Fibroblast of skin of scalp (primary cell): ENCODE measurements around the gene CORO7. TPM values are rescaled to one million over a fixed set of nuclear protein-coding genes. Genes with fewer than 3 reads are reported as not detected.

Experiments
- DNase-seq: peaks from one replicate; pipeline ENCODE4 v3.0.0-alpha.2; 2013
- polyA plus RNA-seq, 2 experiments: library from polyadenylated mRNA; unstranded; fragments of 120-200 nt; gene quantifications; one replicate each; pipeline ENCODE4 v1.2.1, GENCODE V29; 2013; ENCODE audit not compliant: insufficient read length in 2 of 2

The CORO7 gene
- 13.2 TPM for polyA plus RNA-seq (2013, experiment 1 of 2; ENCODE audit: insufficient read length)
- 13.8 TPM for polyA plus RNA-seq (2013, experiment 2 of 2; ENCODE audit: insufficient read length)

- peak; percentile 88 for DNase-seq
Measured at GRCh38 chr16:4416200-4417032, at the start of gene CORO7. Gene CORO7, minus strand, starts transcription at chr16:4416596. Its CDS starts 78 bp downstream, at chr16:4416518.

DNA sequence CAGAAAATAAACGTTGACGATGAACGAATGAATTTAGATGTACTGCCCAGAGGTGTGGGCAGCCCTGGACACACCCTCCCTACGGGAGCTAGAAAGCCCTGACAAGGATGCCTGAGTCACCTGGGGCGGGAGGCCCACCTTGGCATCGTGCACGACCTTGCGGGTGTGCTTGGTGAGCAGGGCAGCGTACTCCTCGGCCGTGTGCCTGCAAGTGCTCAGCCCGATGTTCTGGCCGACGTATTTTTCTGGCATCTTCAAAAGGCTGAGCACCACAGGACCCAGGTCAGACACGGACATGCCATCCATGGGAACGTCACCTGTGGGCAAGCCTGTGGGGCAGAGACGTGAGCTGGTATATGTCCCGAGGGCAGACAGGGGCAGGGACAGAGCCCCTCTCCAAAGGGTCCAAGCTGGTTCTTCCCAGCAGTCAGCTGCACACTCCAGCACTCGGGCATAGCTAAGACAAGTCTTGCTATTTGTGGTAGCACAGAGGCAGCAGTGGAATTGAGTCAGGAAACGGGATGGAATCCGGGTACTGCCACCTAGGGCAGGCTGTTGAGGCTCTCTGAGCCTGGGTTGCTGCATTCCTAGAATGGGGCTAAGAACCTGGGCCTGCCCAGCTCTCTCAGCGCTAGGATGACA, 47.2 kb upstream of the CORO7 start:
- DNase-seq = no peak

DNA sequence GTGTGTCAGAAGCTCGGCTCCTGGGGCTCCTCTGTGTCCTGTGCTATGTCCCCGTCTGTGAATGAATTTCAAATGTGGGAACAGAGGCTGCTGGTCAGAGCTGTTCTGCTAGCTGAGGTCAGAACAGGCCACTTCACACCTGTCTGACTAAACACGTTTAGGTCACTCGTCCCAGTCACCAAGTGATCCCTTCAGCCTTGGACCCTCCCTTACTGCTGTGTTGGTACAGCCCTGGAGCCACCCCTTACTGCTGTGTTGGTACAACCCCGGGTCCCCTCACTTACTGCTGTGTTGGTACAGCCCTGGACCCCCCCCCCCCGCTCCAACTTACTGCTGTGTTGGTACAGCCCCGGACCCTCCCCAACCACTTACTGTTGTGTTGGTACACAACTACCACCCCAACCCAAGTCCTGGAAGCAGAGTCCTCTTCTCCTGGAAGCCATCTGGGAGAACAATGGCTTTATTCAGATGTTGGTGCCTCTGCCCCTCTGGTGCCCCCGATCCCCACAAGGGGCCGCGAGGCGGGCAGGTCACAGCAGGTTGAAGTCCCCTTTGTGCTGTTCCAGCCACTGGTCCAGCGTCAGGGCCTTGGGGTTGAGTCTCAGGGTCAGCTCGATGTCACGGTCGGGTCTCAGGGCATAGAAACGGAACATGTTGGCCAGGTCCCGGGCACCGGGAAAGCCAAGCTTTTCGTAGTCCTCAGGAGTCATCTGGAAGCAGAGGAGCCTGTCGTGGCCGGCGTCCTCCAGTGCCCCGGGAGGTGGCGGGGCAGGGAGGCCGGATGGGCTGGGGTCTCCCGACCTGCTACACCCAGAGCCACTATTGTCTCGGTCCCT, 45.1 kb upstream of the CORO7 start:
- DNase-seq = no peak

GRCh38 chr16:4460936-4461249, 44.5 kb upstream of the CORO7 start:
- no peak for DNase-seq

DNA sequence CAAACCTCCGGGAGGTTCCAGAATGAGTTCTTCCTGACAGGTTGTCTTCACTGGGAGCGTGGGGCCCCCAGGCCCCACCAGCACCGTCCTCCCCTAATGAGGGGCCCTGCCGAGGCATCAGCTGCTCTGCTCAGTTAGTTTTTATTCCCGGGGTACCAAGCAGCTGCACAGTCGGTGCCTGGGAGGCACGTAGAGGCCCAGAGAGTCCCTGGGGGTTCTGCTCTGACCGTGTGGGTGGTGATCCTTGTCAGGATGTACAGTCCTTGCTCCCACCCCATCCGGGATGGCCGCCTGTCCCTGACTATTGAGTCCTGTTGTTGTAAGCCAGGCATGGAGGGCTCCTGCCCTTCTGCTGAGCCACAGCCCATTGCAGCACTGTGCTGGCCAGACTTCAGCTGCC, 39.6 kb upstream of the CORO7 start:
- no peak for DNase-seq

DNA sequence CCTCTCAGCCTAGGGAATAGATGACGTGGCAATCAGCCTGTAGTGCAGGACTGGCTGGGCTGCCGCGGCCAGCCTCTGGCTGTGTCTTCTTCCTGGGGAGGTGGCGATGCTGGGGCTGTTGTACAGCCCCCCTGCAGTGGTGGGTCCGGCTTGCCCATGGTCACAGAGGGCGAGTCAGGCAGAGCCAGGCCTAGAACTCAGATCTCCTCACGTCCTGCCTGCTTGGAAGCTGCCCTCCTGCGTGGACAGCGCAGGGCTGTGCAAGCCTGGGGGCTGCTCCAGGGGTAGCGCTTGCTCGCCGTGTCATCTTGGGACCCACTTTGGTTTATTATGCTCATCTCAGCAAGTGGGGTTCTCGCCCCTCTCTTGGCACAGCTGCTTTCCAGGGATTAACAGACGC, 38.7 kb upstream of the CORO7 start:
- DNase-seq = no peak

DNA sequence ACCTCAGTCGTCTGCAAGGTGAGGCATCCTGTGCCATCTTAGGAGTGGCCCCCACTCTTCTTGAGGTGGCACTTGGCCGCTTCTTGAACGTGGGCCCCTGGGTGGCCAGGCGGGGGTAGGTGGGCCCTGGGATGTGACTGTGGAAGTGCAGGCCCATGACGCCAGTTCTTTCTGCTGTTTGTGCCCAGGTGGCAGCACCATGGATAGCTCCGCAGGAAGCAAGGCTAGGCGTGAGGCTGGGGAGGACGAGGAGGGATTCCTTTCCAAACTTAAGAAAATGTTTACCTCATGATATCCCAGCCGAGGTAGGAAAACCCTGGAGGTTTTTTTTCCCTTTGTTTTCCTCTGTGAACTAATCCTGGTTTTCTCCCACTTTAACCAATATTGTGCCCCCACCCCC, 38.2 kb upstream of the CORO7 start:
- no peak for DNase-seq

GRCh38 chr16:4452674-4453073, 36.3 kb upstream of the CORO7 start:
- DNase-seq = no peak

DNA sequence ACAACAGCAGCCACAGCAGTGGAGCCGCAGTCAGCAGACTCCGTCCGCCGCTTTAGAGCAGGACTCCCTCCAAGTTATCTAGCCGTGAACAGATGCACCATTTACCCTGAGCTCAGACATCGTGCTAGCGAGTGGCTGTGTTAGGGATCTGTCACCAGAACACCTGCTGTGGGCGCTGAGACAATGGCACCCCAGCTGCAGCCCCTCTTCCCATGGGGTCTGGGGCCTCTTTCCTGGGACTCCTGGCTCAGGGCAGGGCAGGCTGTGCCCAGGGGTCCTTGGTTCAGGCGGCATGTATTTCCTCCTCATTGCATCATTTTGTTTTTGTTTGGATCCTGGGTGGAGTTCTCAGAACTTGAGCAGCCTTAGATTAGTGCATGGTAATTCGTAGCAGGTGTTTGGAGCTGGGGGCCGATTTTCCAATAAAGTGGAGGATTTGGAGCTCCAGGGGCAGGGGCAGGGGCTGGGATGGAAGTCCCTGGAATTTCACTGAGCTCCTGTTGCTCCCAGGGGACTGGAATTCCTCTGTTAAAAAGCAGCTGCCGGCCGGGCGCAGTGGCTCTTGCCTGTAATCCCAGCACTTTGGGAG, 34.6 kb upstream of the CORO7 start:
- peak; percentile 36 for DNase-seq

DNA sequence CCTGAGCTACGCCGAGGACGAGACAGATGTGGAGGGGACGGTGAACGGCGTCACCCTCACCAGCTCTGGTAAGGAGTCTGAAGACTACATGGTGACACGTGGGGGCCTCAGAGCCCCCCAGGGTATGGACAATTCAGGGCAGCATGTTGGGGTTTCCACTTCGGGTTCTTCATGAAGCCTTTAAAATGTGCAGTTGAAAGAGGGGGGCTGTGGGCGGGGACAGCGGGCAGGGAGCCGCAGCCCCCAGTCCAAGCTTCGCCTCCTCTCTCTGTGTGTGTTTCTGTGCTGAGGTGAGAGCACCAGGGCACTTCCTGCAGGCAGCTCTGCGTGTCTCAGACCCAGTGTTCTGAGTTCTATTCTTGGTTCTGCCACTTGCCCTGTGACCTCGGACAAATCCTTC, 34.0 kb upstream of the CORO7 start:
- no peak for DNase-seq

DNA sequence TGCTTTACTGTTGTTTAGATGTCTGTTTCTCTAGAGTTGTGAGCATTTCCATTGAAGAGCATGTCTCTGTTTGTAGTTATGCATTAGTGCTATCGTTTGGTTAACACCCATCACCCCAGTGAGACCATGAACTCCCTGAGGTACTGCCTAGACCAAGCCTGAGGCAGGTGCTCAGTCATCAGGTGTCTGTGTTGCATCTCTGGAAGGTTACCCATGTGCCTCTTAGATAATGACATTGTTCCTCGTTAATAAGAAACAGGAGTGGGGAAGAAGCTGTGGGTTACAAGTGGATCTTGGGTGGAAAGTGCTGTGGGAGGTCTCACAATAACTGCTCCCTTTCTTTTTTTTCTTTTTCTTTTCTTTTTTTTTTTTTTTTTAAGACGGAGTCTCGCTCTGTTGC, 27.6 kb upstream of the CORO7 start:
- no peak for DNase-seq

DNA sequence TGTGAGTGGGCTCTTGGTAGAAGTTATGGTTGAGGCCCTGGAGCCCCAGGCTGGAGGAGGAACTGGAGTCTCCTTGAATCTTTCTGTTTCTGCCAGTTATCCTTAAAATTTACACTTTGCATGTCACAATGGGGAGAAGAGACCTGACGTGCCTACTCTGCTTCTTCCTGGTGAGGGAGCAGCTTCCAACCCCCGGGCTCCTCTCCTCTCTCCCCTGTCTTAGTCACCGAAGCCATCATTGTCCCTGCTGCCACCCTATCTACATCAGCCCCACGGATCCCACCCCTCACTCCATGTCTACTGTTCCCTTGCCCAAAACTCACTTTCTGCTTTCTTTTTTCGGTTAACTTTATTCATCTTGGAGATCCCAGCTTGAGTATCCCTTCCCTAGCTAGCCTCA, 26.9 kb upstream of the CORO7 start:
- DNase-seq = no peak

DNA sequence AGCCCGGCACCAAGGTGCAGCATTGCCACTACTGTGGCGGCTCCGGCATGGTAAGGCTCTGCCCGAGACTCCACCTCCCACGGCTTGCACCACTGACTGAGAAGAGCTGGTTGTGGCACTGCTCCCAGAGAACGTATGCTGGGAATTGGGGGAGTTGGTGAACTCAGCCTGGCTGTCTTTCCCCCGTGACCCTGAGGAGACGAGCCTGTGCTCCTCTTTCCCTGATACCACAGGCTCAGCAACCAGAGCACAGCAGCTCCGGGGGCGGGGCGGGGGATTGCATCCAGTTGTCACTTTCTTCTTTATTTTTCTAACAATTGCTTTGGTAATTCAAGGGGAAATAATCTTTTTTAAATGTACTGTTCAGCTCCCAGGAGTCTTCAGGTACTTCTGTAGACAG, 26.0 kb upstream of the CORO7 start:
- no peak for DNase-seq

GRCh38 chr16:4437366-4437765, 21.0 kb upstream of the CORO7 start:
- DNase-seq = no peak

DNA sequence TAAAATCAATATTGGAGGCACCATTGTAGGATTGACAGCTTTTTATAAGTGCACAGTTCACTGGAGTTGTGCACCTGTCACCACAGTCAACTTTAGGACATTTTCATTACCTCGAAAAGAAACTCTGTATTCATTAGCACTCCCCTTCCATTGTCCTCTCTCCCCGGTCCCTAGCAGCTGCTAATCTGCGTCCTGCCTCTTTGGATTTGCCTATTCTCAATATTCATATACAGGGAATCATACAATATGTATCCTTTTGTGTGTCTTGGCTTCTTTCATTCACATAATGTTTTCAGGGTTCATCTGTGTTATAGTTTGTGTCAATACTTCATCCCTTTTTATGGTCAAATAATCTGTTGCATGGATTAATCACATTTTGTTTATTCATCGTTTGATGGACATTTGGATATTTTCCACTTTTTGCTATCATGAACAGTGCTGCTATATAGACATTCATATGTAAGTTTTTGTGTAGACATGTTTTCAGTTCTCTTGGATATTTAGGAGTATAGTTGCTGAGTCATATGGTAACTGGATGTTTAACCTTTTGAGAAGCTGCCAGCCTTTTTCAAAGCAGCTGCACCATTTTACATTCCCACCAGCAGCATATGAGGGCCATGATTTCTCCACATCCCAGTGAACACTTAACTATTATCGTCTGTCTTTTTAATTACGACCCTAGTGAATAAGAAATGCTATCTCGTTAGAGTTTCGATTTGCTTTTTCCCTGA, 19.1 kb upstream of the CORO7 start:
- no peak for DNase-seq

GRCh38 chr16:4433914-4434787, 17.8 kb upstream of the CORO7 start:
- DNase-seq = no peak

- no peak for DNase-seq
Measured at GRCh38 chr16:4433228-4433627, 16.8 kb upstream of the CORO7 start.

DNA sequence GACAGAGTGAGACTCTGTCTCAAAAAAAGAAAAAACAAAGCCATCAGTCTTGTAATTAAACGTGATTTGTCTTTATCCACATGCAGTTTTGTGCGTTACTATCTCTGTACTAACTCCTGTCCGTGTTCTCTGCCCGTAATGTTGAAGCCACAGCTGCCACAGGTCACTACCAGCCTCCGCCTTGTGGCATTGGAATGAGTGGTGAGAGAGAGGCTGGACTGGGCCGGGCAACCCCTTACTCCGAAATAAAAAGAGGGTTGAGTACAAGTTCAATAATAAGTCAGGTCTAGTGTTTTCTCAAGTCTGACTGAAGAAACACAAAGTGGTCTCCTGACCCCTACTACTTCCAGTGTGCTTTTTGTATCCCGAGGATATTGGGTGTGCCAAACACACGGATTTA, 14.6 kb upstream of the CORO7 start:
- no peak for DNase-seq

DNA sequence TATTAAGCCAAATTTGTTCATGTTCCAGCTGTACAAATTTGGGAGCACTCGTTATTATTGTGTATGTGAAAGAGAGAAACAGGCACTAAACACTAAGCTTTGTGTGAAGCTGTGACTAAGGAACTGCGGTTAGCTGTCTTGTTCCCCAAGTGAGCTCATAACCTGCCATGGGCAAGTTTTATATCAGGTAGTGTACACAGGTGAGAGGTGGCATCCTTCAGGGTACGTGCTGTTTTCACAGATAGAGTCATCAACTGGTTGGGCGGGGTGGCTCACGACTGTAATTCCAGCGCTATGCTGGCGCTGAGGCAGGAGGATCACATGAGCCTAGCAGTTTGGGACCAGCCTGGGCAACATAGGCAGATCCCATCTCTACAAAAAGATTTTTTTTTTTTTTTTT, 12.1 kb upstream of the CORO7 start:
- no peak for DNase-seq

DNA sequence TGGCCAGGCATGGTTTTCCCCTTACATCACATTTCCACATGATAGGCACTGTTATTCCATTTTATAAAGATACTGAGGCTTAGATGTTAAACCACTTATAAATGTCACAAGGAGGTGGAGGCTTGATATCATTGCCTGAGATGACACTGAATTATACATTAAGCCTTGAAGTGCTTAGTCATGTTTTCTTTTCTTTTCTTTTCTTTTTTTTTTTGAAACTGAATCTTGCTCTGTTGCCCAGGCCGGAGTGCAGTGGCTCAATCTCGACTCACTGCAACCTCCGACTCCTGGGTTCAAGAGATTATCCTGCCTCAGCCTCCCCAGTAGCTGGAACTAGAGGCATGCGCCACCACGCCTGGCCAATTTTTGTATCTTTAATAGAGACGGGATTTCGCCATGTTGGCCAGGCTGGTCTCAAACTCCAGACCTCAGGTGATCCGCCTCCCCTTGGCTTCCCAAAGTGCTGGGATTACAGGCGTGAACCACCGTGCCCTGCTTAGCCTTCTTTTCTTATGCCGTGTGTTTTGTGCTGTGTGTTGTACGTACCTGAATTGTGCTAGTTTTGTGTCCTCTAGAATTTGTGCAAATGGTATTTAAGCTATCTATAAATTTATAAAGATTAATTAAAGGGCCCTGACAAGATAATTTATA, 10.5 kb upstream of the CORO7 start:
- DNase-seq = no peak
